ENCODE results near the gene ORM1. TPM values are rescaled to one million over a fixed set of nuclear protein-coding genes. Genes with fewer than 3 reads are reported as not detected.
A peak's percentile ranks its signal among the peaks of the same experiment; 100 is the strongest.
"Not testable (repeated sequence)": the region's sequence is repeated elsewhere in the genome, so short reads cannot be mapped to it uniquely, and the experiment has no call there.

ORM1 gene
- not detected for total RNA-seq

GRCh38 chr9:114322831-114323531 lies at the start of gene ORM1:
Gene ORM1 (plus strand): TSS chr9:114323098. CDS start chr9:114323134, 36 bp downstream.
- ATAC-seq; H3K27ac Mint-ChIP-seq; DNase-seq (ENCODE audit: low spot score); H3K27me3 Mint-ChIP-seq; H3K9me3 Mint-ChIP-seq; H3K4me1 Mint-ChIP-seq (ENCODE audit: low read depth in 2 of 2); H3K36me3 Mint-ChIP-seq; H3K4me3 Mint-ChIP-seq: not testable (repeated sequence)

- no peaks in the 10 kb centered on the region for H3K4me1 Mint-ChIP-seq (ENCODE audit: low read depth in 2 of 2)
- H3K9me3 Mint-ChIP-seq: peaks cover 6% of the 10 kb centered on the region
- H3K27ac Mint-ChIP-seq: no peak overlapping the region
- no peak for DNase-seq (ENCODE audit: low spot score)
- H3K36me3 Mint-ChIP-seq: no peaks in the 10 kb centered on the region
- peaks cover 6 to 12% of the 10 kb centered on the region in 2 donors for H3K27me3 Mint-ChIP-seq
- H3K4me3 Mint-ChIP-seq: no peak overlapping the region
- ATAC-seq: peak in 1 of 2 donors; percentile 40
Measured at GRCh38 chr9:114273461-114273881, 49.4 kb upstream of the ORM1 start.

GRCh38 chr9:114274217-114274616 lies 48.7 kb upstream of the ORM1 start:
- Mint-ChIP-seq H3K36me3 (no peaks in the 10 kb centered on the region), H3K27ac (no peak overlapping the region), H3K9me3 (peaks cover 6% of the 10 kb centered on the region), H3K27me3 (peaks cover 6 to 11% of the 10 kb centered on the region in 2 donors), H3K4me1 (ENCODE audit: low read depth in 2 of 2) (no peaks in the 10 kb centered on the region), H3K4me3 (no peak overlapping the region)
- ATAC-seq (no peak), DNase-seq (ENCODE audit: low spot score) (no peak)

GRCh38 chr9:114275246-114276004 lies 47.5 kb upstream of the ORM1 start:
- H3K9me3 Mint-ChIP-seq: peaks cover 6% of the 10 kb centered on the region
- H3K36me3 Mint-ChIP-seq: no peaks in the 10 kb centered on the region
- no peak overlapping the region for H3K4me3 Mint-ChIP-seq
- ATAC-seq: no peak
- DNase-seq (ENCODE audit: low spot score): no peak
- no peaks in the 10 kb centered on the region for H3K4me1 Mint-ChIP-seq (ENCODE audit: low read depth in 2 of 2)
- H3K27ac Mint-ChIP-seq: no peak overlapping the region
- peaks cover 6 to 11% of the 10 kb centered on the region in 2 donors for H3K27me3 Mint-ChIP-seq

GRCh38 chr9:114276908-114277821 lies 45.7 kb upstream of the ORM1 start:
- peaks cover 4 to 11% of the 10 kb centered on the region in 2 donors for H3K27me3 Mint-ChIP-seq

GRCh38 chr9:114278356-114278755 lies 44.5 kb upstream of the ORM1 start:
- DNase-seq (ENCODE audit: low spot score) (no peak), ATAC-seq (no peak)
- H3K4me3 Mint-ChIP-seq: no peak overlapping the region
- peaks cover 0 to 5% of the 10 kb centered on the region in 2 donors for H3K4me1 Mint-ChIP-seq (ENCODE audit: low read depth in 2 of 2)
- H3K27ac Mint-ChIP-seq: no peak overlapping the region
- H3K27me3 Mint-ChIP-seq: peaks cover 0 to 11% of the 10 kb centered on the region in 2 donors
- H3K36me3 Mint-ChIP-seq: no peaks in the 10 kb centered on the region
- H3K9me3 Mint-ChIP-seq: peaks cover 6% of the 10 kb centered on the region

More at GRCh38 chr9:114276908-114277821, 45.7 kb upstream of the ORM1 start:
- Mint-ChIP-seq H3K4me3 (no peak overlapping the region), H3K4me1 (ENCODE audit: low read depth in 2 of 2) (no peaks in the 10 kb centered on the region), H3K27ac (no peak overlapping the region), H3K36me3 (no peaks in the 10 kb centered on the region), H3K9me3 (peaks cover 6% of the 10 kb centered on the region)
- ATAC-seq (no peak), DNase-seq (ENCODE audit: low spot score) (no peak)

GRCh38 chr9:114278881-114279570 lies 43.9 kb upstream of the ORM1 start:
- no peak overlapping the region for H3K4me3 Mint-ChIP-seq
- H3K36me3 Mint-ChIP-seq: no peaks in the 10 kb centered on the region
- peaks cover 0 to 5% of the 10 kb centered on the region in 2 donors for H3K4me1 Mint-ChIP-seq (ENCODE audit: low read depth in 2 of 2)
- peaks cover 6% of the 10 kb centered on the region for H3K9me3 Mint-ChIP-seq
- DNase-seq (ENCODE audit: low spot score) (no peak), ATAC-seq (no peak)
- H3K27ac Mint-ChIP-seq: no peak overlapping the region
- H3K27me3 Mint-ChIP-seq: peaks cover 0 to 8% of the 10 kb centered on the region in 2 donors

GRCh38 chr9:114279693-114280092 lies 43.2 kb upstream of the ORM1 start:
- DNase-seq (ENCODE audit: low spot score) (no peak), ATAC-seq (no peak)
- H3K27ac Mint-ChIP-seq: no peak overlapping the region
- H3K27me3 Mint-ChIP-seq: peaks cover 0 to 7% of the 10 kb centered on the region in 2 donors
- no peak overlapping the region for H3K4me3 Mint-ChIP-seq
- peaks cover 0 to 5% of the 10 kb centered on the region in 2 donors for H3K4me1 Mint-ChIP-seq (ENCODE audit: low read depth in 2 of 2)
- peaks cover 6% of the 10 kb centered on the region for H3K9me3 Mint-ChIP-seq
- no peaks in the 10 kb centered on the region for H3K36me3 Mint-ChIP-seq

GRCh38 chr9:114280636-114281472 lies 42.0 kb upstream of the ORM1 start:
- peaks cover 0 to 5% of the 10 kb centered on the region in 2 donors for H3K27me3 Mint-ChIP-seq
- ATAC-seq: no peak

GRCh38 chr9:114281473-114282103 lies 41.3 kb upstream of the ORM1 start:
- Mint-ChIP-seq H3K9me3 (peaks cover 6% of the 10 kb centered on the region), H3K4me1 (ENCODE audit: low read depth in 2 of 2) (peaks cover 0 to 5% of the 10 kb centered on the region in 2 donors), H3K4me3 (no peak overlapping the region), H3K36me3 (no peaks in the 10 kb centered on the region), H3K27ac (no peak overlapping the region), H3K27me3 (peaks cover 0 to 2% of the 10 kb centered on the region in 2 donors)
- no peak for ATAC-seq
- DNase-seq (ENCODE audit: low spot score): no peak

More at GRCh38 chr9:114280636-114281472, 42.0 kb upstream of the ORM1 start:
- Mint-ChIP-seq H3K4me3 (no peak overlapping the region), H3K27ac (no peak overlapping the region), H3K36me3 (no peaks in the 10 kb centered on the region), H3K4me1 (ENCODE audit: low read depth in 2 of 2) (peaks cover 0 to 5% of the 10 kb centered on the region in 2 donors), H3K9me3 (peaks cover 6% of the 10 kb centered on the region)
- DNase-seq (ENCODE audit: low spot score): no peak

- ATAC-seq (no peak), DNase-seq (ENCODE audit: low spot score) (no peak)
- H3K4me1 Mint-ChIP-seq (ENCODE audit: low read depth in 2 of 2): peaks cover 0 to 5% of the 10 kb centered on the region in 2 donors
- peaks cover 0 to 2% of the 10 kb centered on the region in 2 donors for H3K27me3 Mint-ChIP-seq
- no peak overlapping the region for H3K27ac Mint-ChIP-seq
- no peak overlapping the region for H3K4me3 Mint-ChIP-seq
- H3K9me3 Mint-ChIP-seq: peaks cover 6% of the 10 kb centered on the region
- H3K36me3 Mint-ChIP-seq: no peaks in the 10 kb centered on the region
Measured at GRCh38 chr9:114282104-114282485, 40.8 kb upstream of the ORM1 start.

- H3K36me3 Mint-ChIP-seq: no peaks in the 10 kb centered on the region
- no peak overlapping the region for H3K27ac Mint-ChIP-seq
- peaks cover 0 to 5% of the 10 kb centered on the region in 2 donors for H3K4me1 Mint-ChIP-seq (ENCODE audit: low read depth in 2 of 2)
- peaks cover 6% of the 10 kb centered on the region for H3K9me3 Mint-ChIP-seq
- DNase-seq (ENCODE audit: low spot score) (no peak), ATAC-seq (no peak)
- no peak overlapping the region for H3K4me3 Mint-ChIP-seq
- H3K27me3 Mint-ChIP-seq: peaks cover 0 to 2% of the 10 kb centered on the region in 2 donors
Measured at GRCh38 chr9:114282507-114282906, 40.4 kb upstream of the ORM1 start.

All from natural killer cell treated with Interleukin-12 subunit alpha and Interleukin-12 subunit beta and Interleukin-15 and Interleukin-18, amount 100 ng/mL, for 72 hours (primary cell).